Cardiac fibroblast (primary cell): Measurements from ENCODE around the gene SLC38A11.

Experiments
- DNase-seq, 2 donors: peaks; one replicate each; pipeline versions ENCODE4 v3.0.0 to v3.0.0-alpha.2; 2010; ENCODE audit warnings: low read depth in 2 of 2
- H3K4me3 ChIP-seq, 2 donors: replicated peaks in 1 of 2; 1 replicate in 1 of 2; 2 replicates in 1 of 2; pipeline ENCODE4 v1.5.1; 2011; ENCODE audit warnings: low read depth in 2 of 2, low read length in 2 of 2, mild to moderate bottlenecking in 2 of 2, moderate library complexity in 1 of 2
- TF ChIP-seq, protein P1 (sequence below): IDR thresholded peaks from one replicate; pipeline ENCODE4 v1.5.1; 2011; ENCODE audit warnings: low read depth, mild to moderate bottlenecking, low read length, inconsistent platforms

The SLC38A11 gene

DNA sequence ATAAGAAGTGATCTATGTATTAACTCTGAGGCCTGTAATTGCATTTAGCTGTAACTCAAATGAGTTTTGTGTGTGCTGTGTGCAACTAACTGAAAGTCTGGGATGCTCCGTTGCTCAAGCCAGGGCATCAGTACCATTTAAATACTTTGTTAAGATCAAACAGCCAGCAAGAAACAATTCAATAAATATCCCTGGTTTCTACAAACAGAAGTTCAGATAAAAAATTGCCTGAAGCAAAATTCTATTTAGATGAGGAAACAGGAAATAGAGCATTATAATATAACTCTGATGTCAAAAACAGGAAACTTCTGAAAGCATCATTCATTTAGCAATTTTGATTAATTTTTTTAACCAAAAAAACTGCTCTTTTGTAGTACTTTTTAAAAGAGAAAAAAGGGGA is 18.9 kb upstream of the SLC38A11 start:
- no peak for DNase-seq
- no peak overlapping the region for H3K4me3 ChIP-seq
- TF ChIP-seq, protein P1, sequence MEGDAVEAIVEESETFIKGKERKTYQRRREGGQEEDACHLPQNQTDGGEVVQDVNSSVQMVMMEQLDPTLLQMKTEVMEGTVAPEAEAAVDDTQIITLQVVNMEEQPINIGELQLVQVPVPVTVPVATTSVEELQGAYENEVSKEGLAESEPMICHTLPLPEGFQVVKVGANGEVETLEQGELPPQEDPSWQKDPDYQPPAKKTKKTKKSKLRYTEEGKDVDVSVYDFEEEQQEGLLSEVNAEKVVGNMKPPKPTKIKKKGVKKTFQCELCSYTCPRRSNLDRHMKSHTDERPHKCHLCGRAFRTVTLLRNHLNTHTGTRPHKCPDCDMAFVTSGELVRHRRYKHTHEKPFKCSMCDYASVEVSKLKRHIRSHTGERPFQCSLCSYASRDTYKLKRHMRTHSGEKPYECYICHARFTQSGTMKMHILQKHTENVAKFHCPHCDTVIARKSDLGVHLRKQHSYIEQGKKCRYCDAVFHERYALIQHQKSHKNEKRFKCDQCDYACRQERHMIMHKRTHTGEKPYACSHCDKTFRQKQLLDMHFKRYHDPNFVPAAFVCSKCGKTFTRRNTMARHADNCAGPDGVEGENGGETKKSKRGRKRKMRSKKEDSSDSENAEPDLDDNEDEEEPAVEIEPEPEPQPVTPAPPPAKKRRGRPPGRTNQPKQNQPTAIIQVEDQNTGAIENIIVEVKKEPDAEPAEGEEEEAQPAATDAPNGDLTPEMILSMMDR, result no peak

- H3K4me3 ChIP-seq, result no peak overlapping the region
- no peak for DNase-seq
- TF ChIP-seq, protein P1, result no peak
Measured at GRCh38 chr2:164972216-164972615, 16.9 kb upstream of the SLC38A11 start.

GRCh38 chr2:164969909-164970690 is 14.8 kb upstream of the SLC38A11 start:
- H3K4me3 ChIP-seq, result no peak overlapping the region
- TF ChIP-seq, protein P1, result no peak
- DNase-seq, result no peak

DNA sequence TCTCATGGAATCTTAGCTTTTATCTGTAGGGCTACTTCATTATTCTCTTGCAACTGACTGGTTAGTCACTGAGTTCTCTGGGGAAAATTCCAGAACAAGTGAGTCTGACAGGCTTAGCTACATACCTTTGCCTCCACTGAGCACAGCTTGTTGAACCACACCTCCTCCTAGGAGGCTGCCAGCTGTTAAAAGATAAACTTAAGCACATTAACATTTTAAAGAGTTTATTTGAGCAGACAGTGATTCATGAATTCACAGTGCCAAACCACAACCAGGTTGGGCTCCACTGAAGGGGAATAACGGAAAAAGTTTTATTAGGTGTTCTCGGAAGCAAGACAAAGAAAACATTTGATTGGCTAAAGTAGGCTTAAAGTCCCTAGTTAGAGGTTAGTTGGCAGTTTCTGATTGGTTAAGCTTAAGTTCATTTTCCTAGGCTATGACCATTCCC is 12.5 kb upstream of the SLC38A11 start:
- TF ChIP-seq, protein P1, result no peak
- peak; percentile 45 to 96 for DNase-seq
- H3K4me3 ChIP-seq, result no peak overlapping the region

GRCh38 chr2:164967361-164967760 is 12.0 kb upstream of the SLC38A11 start:
- no peak for DNase-seq
- H3K4me3 ChIP-seq, result no peak overlapping the region
- TF ChIP-seq, protein P1, result no peak

DNA sequence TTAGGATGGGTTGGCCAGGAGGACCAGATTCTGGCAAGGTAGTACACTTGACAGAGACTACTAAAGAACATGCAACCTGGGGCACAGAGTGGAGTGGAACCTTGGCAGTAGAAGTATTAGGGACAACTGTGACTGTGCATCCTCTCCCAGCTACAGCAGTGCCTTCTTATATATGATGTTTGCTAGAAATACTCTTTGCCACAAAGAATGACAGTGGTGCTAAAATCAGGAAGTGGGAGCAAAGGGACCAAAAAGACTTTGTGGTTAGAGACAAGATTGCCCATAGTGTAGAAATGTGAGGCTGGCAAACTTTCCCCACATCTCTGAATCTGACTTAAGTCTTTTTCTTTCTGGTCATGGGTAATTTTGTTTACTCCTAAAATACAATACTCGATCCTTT is 9.4 kb upstream of the SLC38A11 start:
- no peak overlapping the region for H3K4me3 ChIP-seq
- TF ChIP-seq, protein P1, result no peak
- no peak for DNase-seq
